HFFc6 (cell line): Measurements from ENCODE around the gene ETHE1. TPM values are rescaled to one million over a fixed set of nuclear protein-coding genes. Genes with fewer than 3 reads are reported as not detected.
A peak's percentile ranks its signal among the peaks of the same experiment; 100 is the strongest.

Source experiments
- DNase-seq: peaks from one replicate; pipeline ENCODE4 v3.0.0-alpha.2; 2018
- H3K27ac Mint-ChIP-seq: 2 replicates; pipeline ENCODE4 v1.8.0; 2020; ENCODE audit warnings: mild to moderate bottlenecking, mixed read lengths
- H3K27me3 Mint-ChIP-seq: 2 replicates; pipeline ENCODE4 v1.8.0; 2021; ENCODE audit warnings: mild to moderate bottlenecking, moderate library complexity, mixed read lengths; ENCODE audit not compliant: insufficient read depth
- H3K36me3 Mint-ChIP-seq: 2 replicates; pipeline ENCODE4 v1.8.0; 2021; ENCODE audit warnings: low read depth, mixed read lengths
- H3K4me1 Mint-ChIP-seq: 2 replicates; pipeline ENCODE4 v1.8.0; 2020; ENCODE audit warnings: low read depth, mixed read lengths
- H3K4me3 Mint-ChIP-seq: 2 replicates; pipeline ENCODE4 v1.8.0; 2020; ENCODE audit warnings: mild to moderate bottlenecking, moderate library complexity, mixed read lengths
- H3K9me3 Mint-ChIP-seq: 2 replicates; pipeline ENCODE4 v1.8.0; 2020; ENCODE audit warnings: mild to moderate bottlenecking, mixed read lengths
- CTCF ChIP-seq: fragments of 200-600 bp; sonication (generic); IDR thresholded peaks from 2 replicates; pipeline ENCODE4 v1.5.0; 2021; ENCODE audit warnings: antibody characterized with exemption, mild to moderate bottlenecking
- total RNA-seq, 6 experiments: library from RNA; stranded (reverse); fragmentation: NEBNext Ultra II Directional; extraction: Animal tissue kit (Norgen Biotek cat#: 25700); gene quantifications; 2 replicates in 1 of 6; 3 replicates in 5 of 6; pipeline ENCODE4 v1.2.3, GENCODE V29; 2021

The ETHE1 gene
- total RNA-seq, 6 experiments from 2014 or later = 81.3 to 125 (median 107) TPM

- no peaks in the 10 kb centered on the region for H3K36me3 Mint-ChIP-seq
- no peak for TF ChIP-seq CTCF
- peaks cover 39% of the 10 kb centered on the region for H3K4me1 Mint-ChIP-seq
- peak overlapping the region; percentile 91 for H3K4me3 Mint-ChIP-seq
- no peaks in the 10 kb centered on the region for H3K9me3 Mint-ChIP-seq
- H3K27ac Mint-ChIP-seq = peak overlapping the region; percentile 68
- peaks cover 24% of the 10 kb centered on the region for H3K27me3 Mint-ChIP-seq
- DNase-seq = peak; percentile 61
These were observed 63.4 kb downstream of the ETHE1 start for GRCh38 chr19:43463381-43464133.

GRCh38 chr19:43462785-43463380 lies 64.1 kb downstream of the ETHE1 start:
- TF ChIP-seq CTCF = no peak
- no peak for DNase-seq
- Mint-ChIP-seq H3K27me3 (peaks cover 24% of the 10 kb centered on the region), H3K9me3 (no peaks in the 10 kb centered on the region), H3K36me3 (no peaks in the 10 kb centered on the region), H3K4me1 (peaks cover 32% of the 10 kb centered on the region), H3K4me3 (peak overlapping the region; percentile 91), H3K27ac (no peak overlapping the region)

- Mint-ChIP-seq H3K4me1 (peaks cover 27% of the 10 kb centered on the region), H3K9me3 (no peaks in the 10 kb centered on the region), H3K27ac (no peak overlapping the region), H3K27me3 (peaks cover 24% of the 10 kb centered on the region), H3K4me3 (no peak overlapping the region), H3K36me3 (no peaks in the 10 kb centered on the region)
- TF ChIP-seq CTCF = no peak
- no peak for DNase-seq
These were observed 64.6 kb downstream of the ETHE1 start for GRCh38 chr19:43462383-43462782.

DNA sequence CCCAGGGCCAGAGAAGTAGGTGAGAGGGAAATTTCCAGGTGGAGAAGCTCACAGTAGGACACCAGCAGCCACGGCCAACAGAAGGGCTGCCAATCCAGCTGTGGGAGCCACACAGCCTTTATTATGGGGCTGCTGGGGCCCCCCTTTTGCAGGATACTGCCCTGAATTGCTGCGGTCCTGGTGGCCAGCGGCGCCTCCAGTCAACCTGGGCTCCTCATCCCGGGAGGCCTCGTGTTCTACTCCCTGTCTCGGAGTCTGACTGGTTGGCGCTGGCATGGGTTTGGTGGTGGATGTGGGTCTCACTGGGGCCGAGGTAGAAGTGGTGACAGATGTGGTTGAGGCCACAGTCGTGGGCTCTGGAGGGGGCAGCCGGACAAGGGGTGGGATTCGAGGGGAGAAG lies 65.7 kb downstream of the ETHE1 start:
- no peak for TF ChIP-seq CTCF
- DNase-seq = no peak
- H3K4me1 Mint-ChIP-seq = peaks cover 21% of the 10 kb centered on the region
- H3K36me3 Mint-ChIP-seq = no peaks in the 10 kb centered on the region
- H3K4me3 Mint-ChIP-seq = no peak overlapping the region
- H3K27me3 Mint-ChIP-seq = peaks cover 26% of the 10 kb centered on the region
- H3K27ac Mint-ChIP-seq = no peak overlapping the region
- H3K9me3 Mint-ChIP-seq = no peaks in the 10 kb centered on the region

GRCh38 chr19:43460362-43461016 lies 66.5 kb downstream of the ETHE1 start:
- Mint-ChIP-seq H3K4me3 (no peak overlapping the region), H3K27me3 (peaks cover 27% of the 10 kb centered on the region), H3K36me3 (no peaks in the 10 kb centered on the region), H3K4me1 (peaks cover 14% of the 10 kb centered on the region), H3K9me3 (no peaks in the 10 kb centered on the region), H3K27ac (no peak overlapping the region)
- no peak for TF ChIP-seq CTCF
- DNase-seq = no peak
